K562 (cell line): Measurements from ENCODE around the gene CARMIL1. TPM values are rescaled to one million over a fixed set of nuclear protein-coding genes. Genes with fewer than 3 reads are reported as not detected.

Experiments
- ATAC-seq: fragments of 200-7000 bp; cut with Tn5 transposase; 3 replicates; pipeline ENCODE4 v1.9.1; 2020; ENCODE audit warnings: moderate library complexity
- BruUV-seq: library from RNA; stranded (reverse); fragments of 400-500 nt; replicated peaks from 2 replicates; lab custom pipeline; 2021; lab: Mats Ljungman, UMichigan
- CTCF ChIA-PET: fragments of 300-600 bp; formaldehyde crosslinking; extraction: SDS; loops from one replicate; lab custom pipeline; 2021; ENCODE audit warnings: low intra/inter-chr PET ratio; lab: Yijun Ruan, JAX
- POLR2A ChIA-PET: fragments of 300-600, 350-650 bp; sonication (Branson Sonifier 250); formaldehyde crosslinking; extraction: SDS; loops from one replicate; lab custom pipeline; 2021; ENCODE audit warnings: antibody characterized with exemption, inconsistent platforms; lab: Yijun Ruan, JAX
- DNase-seq, 4 experiments: peaks; one replicate each; pipeline versions ENCODE4 v3.0.0 to v3.0.0-alpha.2; 2011 to 2018; ENCODE audit warnings: low spot score in 3 of 4, mixed read lengths in 3 of 4; ENCODE audit errors: extremely low read depth in 1 of 4
- FAIRE-seq: peaks from 2 replicates; lab custom pipeline; 2011; peaks lifted over from hg19 to GRCh38; lab: Jason Lieb, UNC
- H2AFZ ChIP-seq: 2 replicates; pipeline ENCODE4 v1.6.0; 2011; ENCODE audit warnings: low read depth, low read length, control low read depth, inconsistent platforms
- H3K27ac ChIP-seq: fragments of 200-600 bp; 3 replicates; pipeline ENCODE4 v1.8.0; 2011; ENCODE audit warnings: low read depth, mild to moderate bottlenecking, control low read depth, inconsistent platforms, low read length, moderate library complexity, mixed read lengths; ENCODE audit errors: extremely low read depth
- H3K27me3 ChIP-seq, 2 experiments: fragments of 300-600 bp in 1 of 2; 2 replicates in 1 of 2; 3 replicates in 1 of 2; pipeline versions ENCODE4 v1.6.0 to v1.8.0; 2011; ENCODE audit warnings: inconsistent platforms in 2 of 2, low read length in 2 of 2, mild to moderate bottlenecking in 1 of 2, mixed read lengths in 1 of 2, moderate library complexity in 1 of 2; ENCODE audit not compliant: control insufficient read depth in 2 of 2, insufficient read depth in 2 of 2
- H3K36me3 ChIP-seq: fragments of 300-600 bp; 3 replicates; pipeline ENCODE4 v1.8.0; 2011; ENCODE audit warnings: mild to moderate bottlenecking, low read length, inconsistent platforms; ENCODE audit not compliant: control insufficient read depth, insufficient read depth
- H3K4me1 ChIP-seq, 2 experiments: fragments of 200-600 bp in 1 of 2; replicated peaks in 1 of 2; 2 replicates in 1 of 2; 3 replicates in 1 of 2; pipeline versions ENCODE4 v1.5.1 to v1.8.0; 2011; ENCODE audit warnings: inconsistent platforms in 2 of 2, low read length in 2 of 2, mild to moderate bottlenecking in 1 of 2, mixed read lengths in 1 of 2, moderate library complexity in 1 of 2; ENCODE audit not compliant: control insufficient read depth in 2 of 2, insufficient read depth in 2 of 2
- H3K4me2 ChIP-seq: 2 replicates; pipeline ENCODE4 v1.6.1; 2011; ENCODE audit warnings: low read length, control low read depth, inconsistent platforms, mixed read lengths; ENCODE audit not compliant: insufficient read depth
- H3K4me3 ChIP-seq: fragments of 200-600 bp; sonication (generic), shearing (Covaris generic); 2 replicates; pipeline ENCODE4 v1.5.1; 2016; ENCODE audit warnings: control low read depth, inconsistent platforms
- H3K79me2 ChIP-seq: fragments of 200-600 bp; 3 replicates; pipeline ENCODE4 v1.8.0; 2011; ENCODE audit warnings: low read length, inconsistent platforms; ENCODE audit not compliant: control insufficient read depth, insufficient read depth
- H3K9ac ChIP-seq, 2 experiments: 2 replicates each; pipeline versions ENCODE4 v1.6.0 to v1.6.1; 2011; ENCODE audit warnings: low read depth in 2 of 2, low read length in 2 of 2, control low read depth in 1 of 2, inconsistent platforms in 1 of 2, mild to moderate bottlenecking in 1 of 2, mixed read lengths in 1 of 2; ENCODE audit not compliant: insufficient read depth in 1 of 2
- H3K9me1 ChIP-seq: one replicate; pipeline ENCODE4 v1.6.0; 2011; ENCODE audit warnings: inconsistent platforms, mild to moderate bottlenecking, low read length, moderate library complexity; ENCODE audit not compliant: control insufficient read depth, insufficient read depth
- H3K9me3 ChIP-seq: replicated peaks from 2 replicates; pipeline ENCODE4 v1.5.1; 2011; ENCODE audit warnings: low read depth, low read length, inconsistent platforms; ENCODE audit not compliant: control insufficient read depth, insufficient read depth
- H4K20me1 ChIP-seq: replicated peaks from 2 replicates; pipeline ENCODE4 v1.6.1; 2011; ENCODE audit warnings: low read length, inconsistent platforms, mixed read lengths; ENCODE audit not compliant: control insufficient read depth, insufficient read depth
- HDAC3 ChIP-seq: fragments of 450-650 bp; IDR thresholded peaks from 2 replicates; pipeline ENCODE4 v1.6.1; 2018; ENCODE audit warnings: borderline replicate concordance, mild to moderate bottlenecking, moderate library complexity; ENCODE audit not compliant: partially characterized antibody
- ILF3 ChIP-seq: fragments of 450-650 bp; IDR thresholded peaks from 2 replicates; pipeline ENCODE4 v1.6.1; 2018; ENCODE audit warnings: antibody characterized with exemption, mild to moderate bottlenecking, moderate library complexity, borderline replicate concordance
- MYNN ChIP-seq, 2 experiments: sonication (generic); formaldehyde crosslinking in 1 of 2; IDR thresholded peaks; 2 replicates each; pipeline versions ENCODE4 v1.5.0 to v1.6.1; 2016 to 2020; ENCODE audit warnings: antibody characterized with exemption in 1 of 2, missing genetic modification reagents in 1 of 2
- NR1H2 ChIP-seq: sonication (generic); formaldehyde crosslinking; IDR thresholded peaks from 2 replicates; pipeline ENCODE4 v1.4.0; 2020; ENCODE audit warnings: mild to moderate bottlenecking, missing genetic modification reagents
- TCFL5 ChIP-seq: fragments of 250-450 bp; sonication (Bioruptor Pico); conservative IDR thresholded peaks from 2 replicates; pipeline ENCODE4 v1.6.1; 2021; ENCODE audit warnings: mild to moderate bottlenecking, moderate library complexity, matching md5 sums
- WGBS: fragments of 100-300 bp; shearing (Covaris generic); methylation state at CpG from one replicate; pipeline ENCODE4 v1.1.6; 2016; ENCODE audit warnings: low coverage, mixed read lengths; ENCODE audit not compliant: insufficient coverage; ENCODE audit errors: missing lambda C conversion rate; 5-methylcytosine and 5-hydroxymethylcytosine counted together
- in situ Hi-C: fragments of 300-500 bp; cut with MboI; formaldehyde crosslinking; loops from 4 replicates; pipeline ENCODE4 v1.15.0; 2018; ENCODE audit warnings: inconsistent platforms, mixed read lengths
- intact Hi-C: fragments of 100-400 bp; cut with micrococcal nuclease; formaldehyde crosslinking; loops from 2 replicates; pipeline ENCODE4 v1.14.2; 2022
- polyA plus RNA-seq, 8 experiments: library from polyadenylated mRNA; depleted of rRNA in 4 of 8; stranded (reverse) in 5 of 8; unstranded in 3 of 8; fragments of >200 nt; fragmentation: Nextera tagmentation in 2 of 8; fragmentation: Illumina TruSeq in 1 of 8; extraction: Ambion mirVana in 2 of 8; extraction: Trizol in 1 of 8; gene quantifications; 2 replicates each; pipeline versions ENCODE4 v1.2.1 to v1.2.3, GENCODE V29; 2011 to 2014; ENCODE audit warnings: inconsistent platforms in 1 of 8, missing spikeins in 1 of 8
- total RNA-seq, 7 experiments: library from RNA; depleted of rRNA in 6 of 7; stranded (reverse); fragments of >200 nt in 6 of 7; fragmentation: Illumina TruSeq in 2 of 7; extraction: Trizol in 2 of 7; gene quantifications; 2 replicates each; pipeline versions ENCODE4 v1.2.1 to v1.2.3, GENCODE V29; 2011 to 2021; ENCODE audit warnings: low replicate concordance in 1 of 7
- TF ChIP-seq, protein P1 (sequence below): sonication (generic); formaldehyde crosslinking; IDR thresholded peaks from 2 replicates; pipeline ENCODE4 v1.8.0; 2022; ENCODE audit warnings: mild to moderate bottlenecking, missing genetic modification reagents
- TF ChIP-seq, protein P2 (sequence below): fragments of 450-650 bp; IDR thresholded peaks from 2 replicates; pipeline ENCODE4 v1.6.1; 2017; ENCODE audit warnings: mild to moderate bottlenecking, moderate library complexity
- TF ChIP-seq, protein P3 (sequence below): sonication (generic); formaldehyde crosslinking; IDR thresholded peaks from 2 replicates; pipeline ENCODE4 v1.8.0; 2022; ENCODE audit warnings: missing genetic modification reagents, mild to moderate bottlenecking, borderline replicate concordance
- TF ChIP-seq, protein P4 (sequence below), 2 experiments: fragments of 450-650 bp; IDR thresholded peaks; 2 replicates each; pipeline ENCODE4 v1.6.1; 2016

The CARMIL1 gene
- total and polyA plus RNA-seq, 9 of the 15 experiments (the other 6 are each of a cell fraction or from before 2014, with no cell fraction given), result 0.04 to 0.32 (median 0.10) TPM; not detected in 1

DNA sequence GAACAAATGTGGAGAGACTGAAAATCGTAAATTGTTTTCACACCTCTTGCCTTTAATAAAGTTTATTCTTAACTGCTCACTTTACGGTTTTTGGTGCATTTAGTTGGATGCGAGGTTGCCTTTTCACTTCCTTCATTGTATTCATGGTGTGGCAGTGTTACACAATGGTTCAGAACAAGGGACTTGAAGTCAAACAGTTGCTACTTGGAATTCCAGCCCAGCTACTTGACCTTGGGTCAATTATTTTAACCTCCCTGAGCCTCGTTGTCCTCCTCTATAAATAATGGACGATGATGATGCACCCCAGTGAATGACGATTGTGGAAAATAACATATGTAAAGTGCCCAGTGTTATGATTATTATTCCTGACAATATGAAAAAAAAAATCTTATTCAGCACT is 72.3 kb downstream of the CARMIL1 start:
- Histone ChIP-seq H3K4me1 (no peaks in the 10 kb centered on the region), H2AFZ (no peak overlapping the region), H3K27me3 (0 out of 5 replicates have a peak, but pooled peaks cover 0 to 3% of the 10 kb centered on the region in 2 experiments), H3K9ac (no peak overlapping the region), H3K4me2 (no peak overlapping the region), H3K27ac (no peak overlapping the region), H3K9me1 (no peaks in the 10 kb centered on the region), H4K20me1 (no peaks in the 10 kb centered on the region), H3K4me3 (no peak overlapping the region), H3K36me3 (no peaks in the 10 kb centered on the region), H3K9me3 (no peaks in the 10 kb centered on the region), H3K79me2 (no peaks in the 10 kb centered on the region)
- FAIRE-seq (no peak), DNase-seq (no peak), ATAC-seq (no peak)
- POLR2A ChIA-PET, result no interaction called here
- WGBS, result under 1% methylated on average over 6 of the region's 6 CpGs
- CTCF ChIA-PET, result no interaction called here
- no TSS peak for BruUV-seq
- TF ChIP-seq MYNN (IDR thresholded peaks at IDR 0.05) (no peak), MYNN (CRISPR knock-in tag; IDR thresholded peaks at IDR 0.05) (no peak)
- intact Hi-C loops (no loop called here), in situ Hi-C loops (no loop called here)

DNA sequence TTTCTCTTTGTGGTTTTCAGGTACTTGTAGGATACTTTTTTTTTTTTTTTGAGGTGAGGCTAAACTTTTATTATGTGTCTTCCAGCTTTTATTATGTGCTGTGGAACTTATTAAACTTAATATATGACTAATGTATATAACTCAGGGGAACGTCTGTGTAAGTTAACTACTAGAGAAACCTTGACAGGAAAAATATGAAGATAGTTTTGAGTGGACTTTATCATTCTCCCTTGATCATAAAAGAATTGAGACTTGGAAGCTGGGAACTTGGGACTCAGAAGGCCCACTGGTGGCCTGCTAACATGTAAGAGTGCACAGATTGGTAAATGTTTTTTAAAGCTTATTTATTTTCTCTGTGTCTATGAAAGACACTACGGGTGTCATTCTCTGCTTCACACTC is 73.1 kb downstream of the CARMIL1 start:
- ChIA-PET CTCF (no interaction called here), POLR2A (interaction anchor here (1.4 kb wide), 1 partner anchor 32 kb away, joined by 4 read pairs; no protein-coding TSS in a partner anchor)
- H3K79me2 ChIP-seq, result no peaks in the 10 kb centered on the region
- in situ Hi-C loops, result no loop called here
- FAIRE-seq (no peak), DNase-seq (no peak), ATAC-seq (no peak)
- no peaks in the 10 kb centered on the region for H3K9me1 ChIP-seq
- H3K27me3 ChIP-seq, result 0 out of 5 replicates have a peak, but pooled peaks cover 0 to 3% of the 10 kb centered on the region in 2 experiments
- no peak overlapping the region for H3K4me3 ChIP-seq
- H3K4me2 ChIP-seq, result no peak overlapping the region
- H3K9ac ChIP-seq, result no peak overlapping the region
- no peak overlapping the region for H3K27ac ChIP-seq
- H3K36me3 ChIP-seq, result no peaks in the 10 kb centered on the region
- no peaks in the 10 kb centered on the region for H3K4me1 ChIP-seq
- WGBS, result 0% methylated on average over 2 of the region's 2 CpGs
- intact Hi-C loops, result no loop called here
- H4K20me1 ChIP-seq, result no peaks in the 10 kb centered on the region
- BruUV-seq, result no TSS peak
- H3K9me3 ChIP-seq, result no peaks in the 10 kb centered on the region
- no peak overlapping the region for H2AFZ ChIP-seq
- TF ChIP-seq, protein P1, sequence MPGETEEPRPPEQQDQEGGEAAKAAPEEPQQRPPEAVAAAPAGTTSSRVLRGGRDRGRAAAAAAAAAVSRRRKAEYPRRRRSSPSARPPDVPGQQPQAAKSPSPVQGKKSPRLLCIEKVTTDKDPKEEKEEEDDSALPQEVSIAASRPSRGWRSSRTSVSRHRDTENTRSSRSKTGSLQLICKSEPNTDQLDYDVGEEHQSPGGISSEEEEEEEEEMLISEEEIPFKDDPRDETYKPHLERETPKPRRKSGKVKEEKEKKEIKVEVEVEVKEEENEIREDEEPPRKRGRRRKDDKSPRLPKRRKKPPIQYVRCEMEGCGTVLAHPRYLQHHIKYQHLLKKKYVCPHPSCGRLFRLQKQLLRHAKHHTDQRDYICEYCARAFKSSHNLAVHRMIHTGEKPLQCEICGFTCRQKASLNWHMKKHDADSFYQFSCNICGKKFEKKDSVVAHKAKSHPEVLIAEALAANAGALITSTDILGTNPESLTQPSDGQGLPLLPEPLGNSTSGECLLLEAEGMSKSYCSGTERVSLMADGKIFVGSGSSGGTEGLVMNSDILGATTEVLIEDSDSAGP, result no peak
- TF ChIP-seq, protein P2, sequence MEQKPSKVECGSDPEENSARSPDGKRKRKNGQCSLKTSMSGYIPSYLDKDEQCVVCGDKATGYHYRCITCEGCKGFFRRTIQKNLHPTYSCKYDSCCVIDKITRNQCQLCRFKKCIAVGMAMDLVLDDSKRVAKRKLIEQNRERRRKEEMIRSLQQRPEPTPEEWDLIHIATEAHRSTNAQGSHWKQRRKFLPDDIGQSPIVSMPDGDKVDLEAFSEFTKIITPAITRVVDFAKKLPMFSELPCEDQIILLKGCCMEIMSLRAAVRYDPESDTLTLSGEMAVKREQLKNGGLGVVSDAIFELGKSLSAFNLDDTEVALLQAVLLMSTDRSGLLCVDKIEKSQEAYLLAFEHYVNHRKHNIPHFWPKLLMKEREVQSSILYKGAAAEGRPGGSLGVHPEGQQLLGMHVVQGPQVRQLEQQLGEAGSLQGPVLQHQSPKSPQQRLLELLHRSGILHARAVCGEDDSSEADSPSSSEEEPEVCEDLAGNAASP, result no peak
- TF ChIP-seq, protein P3, sequence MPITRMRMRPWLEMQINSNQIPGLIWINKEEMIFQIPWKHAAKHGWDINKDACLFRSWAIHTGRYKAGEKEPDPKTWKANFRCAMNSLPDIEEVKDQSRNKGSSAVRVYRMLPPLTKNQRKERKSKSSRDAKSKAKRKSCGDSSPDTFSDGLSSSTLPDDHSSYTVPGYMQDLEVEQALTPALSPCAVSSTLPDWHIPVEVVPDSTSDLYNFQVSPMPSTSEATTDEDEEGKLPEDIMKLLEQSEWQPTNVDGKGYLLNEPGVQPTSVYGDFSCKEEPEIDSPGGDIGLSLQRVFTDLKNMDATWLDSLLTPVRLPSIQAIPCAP, result no peak
- no peak for TF ChIP-seq HDAC3
- TF ChIP-seq TCFL5 (CRISPR knock-in tag), result no peak
- TF ChIP-seq, protein P4, sequence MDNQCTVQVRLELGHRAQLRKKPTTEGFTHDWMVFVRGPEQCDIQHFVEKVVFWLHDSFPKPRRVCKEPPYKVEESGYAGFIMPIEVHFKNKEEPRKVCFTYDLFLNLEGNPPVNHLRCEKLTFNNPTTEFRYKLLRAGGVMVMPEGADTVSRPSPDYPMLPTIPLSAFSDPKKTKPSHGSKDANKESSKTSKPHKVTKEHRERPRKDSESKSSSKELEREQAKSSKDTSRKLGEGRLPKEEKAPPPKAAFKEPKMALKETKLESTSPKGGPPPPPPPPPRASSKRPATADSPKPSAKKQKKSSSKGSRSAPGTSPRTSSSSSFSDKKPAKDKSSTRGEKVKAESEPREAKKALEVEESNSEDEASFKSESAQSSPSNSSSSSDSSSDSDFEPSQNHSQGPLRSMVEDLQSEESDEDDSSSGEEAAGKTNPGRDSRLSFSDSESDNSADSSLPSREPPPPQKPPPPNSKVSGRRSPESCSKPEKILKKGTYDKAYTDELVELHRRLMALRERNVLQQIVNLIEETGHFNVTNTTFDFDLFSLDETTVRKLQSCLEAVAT (IDR thresholded peaks at IDR 0.05), result no peak
- no peak for TF ChIP-seq NR1H2 (CRISPR knock-in tag)
- no peak for TF ChIP-seq ILF3
